ENCODE results near the gene PAOX.
"Not testable (repeated sequence)": the region's sequence is repeated elsewhere in the genome, so short reads cannot be mapped to it uniquely, and the experiment has no call there.

PAOX gene

DNA sequence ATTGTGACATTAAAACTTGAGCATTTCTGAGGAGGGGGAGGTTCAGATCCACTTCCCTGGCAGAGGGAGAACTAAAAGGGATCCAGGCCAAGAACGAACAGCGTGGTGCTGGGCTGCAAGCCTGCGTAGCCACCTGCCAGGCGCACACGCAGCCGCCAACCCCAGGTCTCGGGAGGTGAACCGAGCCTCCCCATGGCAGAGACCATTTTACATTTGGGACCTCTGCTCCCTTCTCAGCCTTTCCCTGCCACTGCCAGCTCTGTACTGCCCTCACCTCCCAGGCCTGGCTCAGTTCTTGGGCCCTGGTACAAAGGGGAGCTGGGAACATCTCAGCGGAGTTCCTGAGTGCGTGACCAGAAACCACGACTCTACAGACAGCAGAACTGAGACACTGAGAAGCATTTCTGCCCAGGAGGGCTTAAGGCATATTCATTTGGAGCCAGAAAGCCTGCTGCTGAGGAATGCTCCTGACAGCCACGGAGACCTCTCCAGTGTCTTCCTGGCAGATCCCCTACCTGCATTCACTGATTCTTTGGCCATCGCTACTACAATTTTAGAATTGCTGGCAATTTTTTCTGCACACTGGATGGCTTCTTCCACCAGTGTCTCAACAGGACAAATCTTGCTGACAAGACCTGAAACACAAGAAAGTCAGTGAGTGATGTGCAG lies 13.5 kb upstream of the PAOX start:
- DNase-seq (ENCODE audit: low read depth), result no peak

DNA sequence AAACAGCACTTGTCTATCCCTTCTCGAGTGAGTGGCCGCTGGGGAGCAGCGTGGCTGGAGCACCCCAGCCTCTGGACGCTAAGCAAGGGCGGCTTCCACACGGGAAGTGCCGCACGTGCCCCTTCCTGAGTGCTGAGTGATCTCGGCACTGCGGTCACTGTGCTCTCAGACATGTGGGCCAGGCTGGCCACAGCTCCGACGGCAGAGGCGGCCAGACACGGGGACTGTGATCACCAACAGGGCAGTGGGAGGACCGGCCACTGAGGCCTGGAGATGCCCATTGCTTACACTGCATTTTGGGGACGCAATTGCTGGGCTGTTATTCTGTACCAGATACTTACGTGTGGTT lies 13.0 kb upstream of the PAOX start:
- DNase-seq (ENCODE audit: low read depth), result no peak

DNA sequence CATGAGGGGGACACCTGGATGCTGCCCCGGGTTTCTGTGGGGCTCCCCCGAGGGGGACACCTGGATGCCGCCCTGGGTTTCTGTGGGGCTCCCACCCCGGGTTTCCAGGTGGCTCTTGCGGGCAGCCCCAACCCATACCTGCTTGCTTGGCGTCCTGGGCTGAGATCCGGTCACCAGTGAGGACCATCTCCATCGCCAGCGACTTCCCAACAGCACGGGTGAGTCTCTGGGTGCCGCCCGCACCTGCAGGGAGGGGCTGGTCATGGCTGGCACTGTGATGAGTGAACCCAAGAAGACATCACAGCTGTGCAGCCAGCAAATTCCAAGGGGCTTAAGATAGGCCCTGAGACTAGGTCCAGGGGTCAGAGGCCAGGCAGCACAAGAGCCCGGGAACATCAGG lies 12.3 kb upstream of the PAOX start:
- DNase-seq (ENCODE audit: low read depth), result no peak

DNA sequence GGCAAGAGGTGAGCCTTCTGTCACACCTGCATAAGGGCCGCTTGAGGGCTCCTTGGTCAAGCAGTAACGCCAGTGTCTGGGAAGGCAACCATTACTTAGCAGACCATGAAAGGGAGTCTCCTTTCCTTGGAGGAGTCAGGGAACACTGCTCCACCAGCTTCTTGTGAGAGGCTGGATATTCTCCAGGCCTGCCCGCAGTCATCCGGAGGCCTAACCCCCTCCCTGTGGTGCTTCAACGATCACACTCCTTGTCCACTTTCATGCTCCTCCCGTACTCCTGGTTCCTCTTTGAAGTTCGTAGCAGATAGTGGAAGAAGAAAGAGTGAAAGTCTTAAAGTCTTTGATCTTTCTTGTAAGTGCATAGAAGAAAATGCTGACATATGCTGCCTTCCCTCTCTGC lies 11.6 kb upstream of the PAOX start:
- DNase-seq (ENCODE audit: low read depth), result not testable (repeated sequence)

DNA sequence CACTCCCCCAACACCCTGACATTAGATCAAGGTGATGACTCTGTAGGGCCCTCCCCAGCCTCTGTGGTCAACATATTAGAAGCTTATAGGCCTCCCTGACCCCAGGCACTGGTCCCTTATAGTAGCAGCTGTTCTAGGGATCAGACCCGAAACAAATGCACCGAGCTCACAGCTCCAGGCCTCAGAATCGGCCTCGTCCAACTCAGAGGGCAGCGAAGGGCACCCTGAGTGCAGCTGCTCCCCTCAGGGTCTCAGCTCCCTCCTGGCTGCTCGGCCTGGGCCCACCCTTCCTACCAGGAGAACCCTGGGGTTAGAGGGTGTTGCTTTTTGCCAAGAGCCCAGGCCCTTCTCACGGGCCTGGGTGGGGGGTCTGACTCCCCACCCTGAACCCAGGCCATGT lies 10.9 kb upstream of the PAOX start:
- DNase-seq (ENCODE audit: low read depth), result no peak

DNA sequence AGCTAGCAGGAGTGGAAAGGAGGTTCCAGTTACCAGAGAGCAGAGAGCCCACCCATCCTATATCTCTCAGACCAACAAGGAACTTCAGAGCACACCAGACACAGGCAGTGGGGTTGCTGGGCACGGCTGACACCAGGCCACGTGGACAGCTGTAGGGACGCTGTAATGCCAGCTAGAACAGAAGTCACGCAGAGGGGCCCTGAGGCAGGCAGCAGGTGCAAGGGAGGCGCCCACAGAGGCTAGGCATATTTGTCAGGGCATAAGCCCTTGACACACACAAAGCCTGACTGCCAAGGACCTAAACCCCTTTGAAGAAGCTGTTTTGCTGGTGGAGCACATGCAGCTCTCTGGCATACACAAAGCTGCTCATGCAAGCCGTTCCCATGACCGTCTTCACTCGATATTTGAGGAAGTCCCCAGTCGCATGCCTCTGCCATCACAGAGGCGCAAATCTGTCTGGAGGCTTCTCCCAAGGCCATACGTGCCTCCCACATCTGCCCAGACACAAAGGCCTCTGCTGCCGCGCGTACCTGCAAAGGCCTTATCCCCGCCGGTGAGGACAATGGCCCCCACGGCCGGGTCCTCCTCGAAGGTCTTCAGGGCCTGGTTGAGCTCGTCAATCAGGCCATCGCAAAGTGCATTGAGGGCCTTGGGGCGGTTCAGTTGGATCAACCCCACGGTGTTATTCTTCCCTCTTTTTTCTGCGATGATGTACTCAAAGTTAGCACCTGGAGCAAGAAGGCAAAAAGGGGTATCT lies 8.9 kb upstream of the PAOX start:
- no peak for DNase-seq (ENCODE audit: low read depth)

DNA sequence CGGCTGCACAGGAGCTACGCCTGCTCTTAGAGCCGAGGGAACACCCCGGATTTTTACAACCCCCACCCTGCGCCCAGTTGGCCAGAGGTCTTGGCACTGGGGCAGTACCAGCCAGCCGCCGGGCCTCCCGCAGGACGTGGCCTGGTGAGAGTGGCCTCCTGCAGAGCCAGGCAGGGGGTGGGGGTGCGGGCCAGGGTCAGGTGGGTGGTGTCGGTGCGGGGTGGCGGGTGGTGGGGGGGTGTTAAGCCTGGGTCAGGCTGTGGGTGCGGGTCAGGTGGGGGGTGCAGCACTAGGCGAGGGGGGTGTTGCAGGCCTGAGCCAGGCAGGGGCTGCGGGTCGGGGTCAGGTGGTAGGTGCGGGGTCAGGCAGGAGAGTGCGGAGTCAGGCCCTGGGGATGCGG lies 6.6 kb upstream of the PAOX start:
- DNase-seq (ENCODE audit: low read depth), result no peak

DNA sequence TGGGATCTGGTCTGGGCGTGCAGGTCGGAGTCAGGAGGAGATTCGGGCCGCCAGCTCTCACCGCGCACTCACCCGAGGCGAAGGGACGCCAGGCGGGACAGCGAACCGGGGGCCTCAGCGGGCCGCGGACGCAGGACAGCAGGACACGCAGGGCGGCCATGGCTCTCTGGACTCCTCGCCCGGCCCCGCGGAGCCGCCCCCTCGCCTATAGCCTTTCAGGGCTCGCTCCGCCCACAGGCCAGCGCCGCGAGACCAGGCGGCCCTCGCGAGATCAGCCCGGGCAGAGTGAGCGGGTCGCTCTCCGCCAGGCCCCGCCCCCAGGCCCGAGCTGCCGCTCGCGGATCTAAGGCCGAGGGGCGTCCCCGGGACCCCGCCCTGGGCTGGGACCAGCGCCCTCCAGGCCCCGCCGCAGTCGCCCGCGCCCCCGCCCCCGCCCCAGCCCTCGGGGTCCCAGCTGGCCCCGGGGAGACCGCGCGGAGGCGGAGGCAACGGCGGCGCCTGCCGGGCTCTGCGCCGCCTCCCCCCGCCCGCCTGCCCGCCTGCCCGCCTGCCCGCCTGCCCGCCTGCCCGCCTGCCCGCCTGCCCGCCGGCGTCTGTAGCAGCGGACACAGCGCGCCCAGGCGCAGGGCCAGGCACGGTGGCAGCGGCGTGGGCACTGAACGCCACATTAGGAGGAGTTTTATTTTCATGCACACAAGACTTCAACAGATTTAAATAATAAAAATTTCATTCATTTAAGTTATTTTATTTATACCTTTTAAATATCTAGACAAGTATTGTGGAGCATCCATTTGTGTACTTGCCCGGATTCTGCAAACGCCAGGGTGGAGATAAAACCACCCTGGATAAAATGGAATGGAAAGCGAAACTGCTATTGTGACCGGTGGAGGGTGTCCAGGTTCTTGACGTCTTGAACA lies 5.6 kb upstream of the PAOX start, which contains the start of gene ECHS1:
ECHS1 (minus strand) TSS at position 181 of the 917 bp plus-strand sequence; CDS start at position 160, 21 bp downstream.
- DNase-seq (ENCODE audit: low read depth), result peak; percentile 84

DNA sequence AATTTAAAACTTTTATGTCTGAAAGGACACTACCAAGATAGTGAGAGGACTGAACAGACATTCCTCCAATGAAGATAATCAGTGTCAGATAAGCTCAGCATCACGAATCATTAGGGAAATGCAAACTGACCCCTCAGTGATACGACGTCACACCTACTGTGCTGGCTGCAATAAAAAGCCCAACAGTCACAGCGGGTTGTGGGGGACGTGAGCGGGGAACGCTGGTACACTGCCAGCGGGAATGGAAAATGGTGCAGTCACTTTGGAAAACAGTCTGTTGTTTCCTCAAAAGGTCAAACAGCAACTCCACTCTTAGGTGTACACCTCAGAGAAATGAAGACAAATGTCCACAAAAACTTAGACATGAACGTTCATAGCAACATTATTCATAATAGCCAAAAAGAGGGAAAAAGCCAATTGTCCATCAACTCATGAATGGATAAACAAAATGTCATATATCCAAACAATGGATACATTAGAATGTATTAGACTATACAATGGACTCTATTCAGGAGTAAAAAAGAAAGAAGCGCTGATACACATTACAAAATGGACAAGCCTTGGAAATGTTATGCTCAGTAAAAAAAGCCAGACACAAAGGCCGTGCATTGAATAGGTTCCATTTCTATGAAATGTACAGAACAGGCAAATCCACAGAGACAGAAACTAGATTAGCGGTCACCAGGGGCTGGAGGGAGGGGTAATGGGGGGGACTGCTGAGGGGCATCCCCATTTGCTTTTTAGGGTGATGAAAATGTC lies 3.5 kb upstream of the PAOX start:
- DNase-seq (ENCODE audit: low read depth), result no peak

DNA sequence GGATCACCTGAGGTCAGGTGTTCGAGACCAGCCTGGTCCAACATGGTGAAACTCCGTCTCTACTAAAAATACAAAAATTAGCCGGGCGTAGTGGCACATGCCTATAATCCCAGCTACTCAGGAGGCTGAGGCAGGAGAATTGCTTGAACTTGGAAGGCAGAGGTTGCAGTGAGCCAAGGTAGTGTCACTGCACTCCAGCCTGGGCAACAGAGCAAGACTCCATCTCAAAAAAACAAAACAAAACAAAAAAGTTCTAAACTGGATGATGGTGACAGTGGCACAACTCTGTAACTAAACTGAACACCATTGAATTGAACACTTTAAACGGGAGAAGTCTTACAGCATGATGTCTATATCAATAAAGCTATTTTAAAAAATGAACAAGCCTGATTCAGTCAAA lies 2.9 kb upstream of the PAOX start:
- not testable (repeated sequence) for DNase-seq (ENCODE audit: low read depth)

DNA sequence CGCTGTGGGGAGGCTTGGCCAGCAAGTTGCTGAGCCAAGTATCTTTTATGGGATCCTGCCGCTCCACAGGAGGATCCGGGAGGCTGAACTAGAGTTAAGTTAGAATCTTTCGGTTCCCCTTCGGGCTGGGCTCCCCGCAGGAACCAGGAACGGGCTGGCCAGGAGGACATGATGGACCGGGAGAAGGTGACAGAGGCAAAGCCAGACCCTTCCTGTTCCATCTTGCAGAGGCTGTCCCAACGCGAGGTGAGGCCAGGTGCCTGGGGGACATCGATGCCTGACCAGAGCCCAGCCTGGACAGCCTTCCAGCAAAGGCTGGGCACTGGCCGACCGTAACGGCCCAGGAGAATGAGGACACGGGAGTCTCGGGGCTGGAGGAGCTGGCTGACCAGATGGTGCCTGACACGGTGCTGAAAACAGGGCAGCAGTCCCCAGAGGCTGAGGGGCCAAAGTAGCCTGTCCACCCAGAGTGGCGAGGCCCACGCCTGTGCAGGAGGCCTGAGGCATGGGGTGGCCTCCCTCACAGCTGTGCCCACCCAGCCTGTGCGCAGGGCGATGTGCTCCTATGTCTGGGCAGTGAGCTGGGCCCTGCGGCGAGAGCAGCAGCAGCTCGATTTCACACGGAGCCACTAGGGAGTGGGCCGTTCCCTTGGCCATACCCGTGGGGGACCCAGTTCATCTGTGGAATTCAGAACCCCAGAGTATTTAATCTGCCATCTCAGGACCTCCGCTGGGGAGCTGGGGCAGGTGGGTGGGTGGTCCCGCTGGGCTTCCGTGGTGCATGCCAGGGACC lies 1.8 kb upstream of the PAOX start:
- DNase-seq (ENCODE audit: low read depth), result no peak

DNA sequence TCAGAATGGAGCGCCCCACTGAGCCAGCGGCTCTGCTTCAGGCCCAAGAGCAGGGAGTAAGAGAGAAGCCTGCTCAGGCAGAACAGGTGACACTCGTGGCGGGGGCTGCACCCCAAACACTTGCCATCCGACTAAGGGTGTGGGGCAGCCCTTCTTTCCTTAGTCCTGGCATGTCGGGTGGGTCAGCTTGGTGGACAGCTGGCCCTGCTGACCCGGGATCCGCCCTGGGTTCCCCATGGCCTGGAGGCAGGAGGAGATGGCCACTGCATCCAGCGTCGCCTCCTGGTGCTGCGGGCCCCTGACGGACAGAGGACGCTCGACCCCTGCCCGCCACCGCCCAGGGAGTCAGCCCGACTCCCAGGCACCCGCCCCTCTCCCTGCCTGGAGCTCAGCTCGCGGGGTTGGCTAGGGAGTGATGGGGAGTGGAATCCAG lies 1.2 kb upstream of the PAOX start:
- no peak for DNase-seq (ENCODE audit: low read depth)

DNA sequence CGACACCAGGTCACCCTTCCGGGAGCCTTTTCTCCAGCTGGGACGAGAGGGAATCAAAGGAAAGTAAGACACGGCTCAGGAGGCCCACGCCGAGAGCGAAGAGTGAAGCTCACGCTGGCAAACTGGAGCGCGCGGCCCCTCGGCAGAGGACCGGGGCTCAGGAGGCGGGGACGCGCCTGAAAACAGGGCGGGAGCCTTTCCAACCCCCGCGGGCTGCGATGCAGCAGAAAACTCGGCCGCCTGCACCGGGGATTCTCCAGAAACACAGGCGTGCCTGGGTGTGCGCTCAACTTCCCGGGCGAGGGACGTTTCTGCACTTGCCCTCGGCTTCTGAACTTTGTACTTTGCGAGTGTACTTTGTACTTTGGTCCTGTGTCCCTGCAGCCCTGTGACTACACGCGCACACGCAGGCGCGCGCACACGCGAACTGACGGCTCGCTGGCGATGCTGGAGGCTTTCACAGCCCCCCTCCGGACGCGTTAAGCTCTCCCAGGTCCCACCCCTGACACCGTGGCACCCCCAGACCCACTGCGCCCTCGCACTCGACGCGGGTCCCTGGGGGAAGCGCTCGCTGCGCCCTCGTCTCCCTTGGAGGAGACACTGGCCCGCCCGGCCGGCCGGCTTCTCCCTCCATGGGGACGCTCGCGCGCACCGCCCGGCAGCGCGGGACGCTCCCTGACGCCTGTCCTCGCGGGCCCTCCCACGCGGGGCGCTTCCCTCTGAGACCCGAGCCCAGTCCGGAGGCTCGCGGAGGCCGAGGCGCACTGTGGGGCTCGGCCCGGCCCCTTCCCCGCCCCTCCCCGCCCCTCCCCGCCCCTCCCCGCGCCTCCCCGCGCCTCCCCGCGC lies 588 bp upstream of the PAOX start:
- peak; percentile 20 for DNase-seq (ENCODE audit: low read depth)

DNA sequence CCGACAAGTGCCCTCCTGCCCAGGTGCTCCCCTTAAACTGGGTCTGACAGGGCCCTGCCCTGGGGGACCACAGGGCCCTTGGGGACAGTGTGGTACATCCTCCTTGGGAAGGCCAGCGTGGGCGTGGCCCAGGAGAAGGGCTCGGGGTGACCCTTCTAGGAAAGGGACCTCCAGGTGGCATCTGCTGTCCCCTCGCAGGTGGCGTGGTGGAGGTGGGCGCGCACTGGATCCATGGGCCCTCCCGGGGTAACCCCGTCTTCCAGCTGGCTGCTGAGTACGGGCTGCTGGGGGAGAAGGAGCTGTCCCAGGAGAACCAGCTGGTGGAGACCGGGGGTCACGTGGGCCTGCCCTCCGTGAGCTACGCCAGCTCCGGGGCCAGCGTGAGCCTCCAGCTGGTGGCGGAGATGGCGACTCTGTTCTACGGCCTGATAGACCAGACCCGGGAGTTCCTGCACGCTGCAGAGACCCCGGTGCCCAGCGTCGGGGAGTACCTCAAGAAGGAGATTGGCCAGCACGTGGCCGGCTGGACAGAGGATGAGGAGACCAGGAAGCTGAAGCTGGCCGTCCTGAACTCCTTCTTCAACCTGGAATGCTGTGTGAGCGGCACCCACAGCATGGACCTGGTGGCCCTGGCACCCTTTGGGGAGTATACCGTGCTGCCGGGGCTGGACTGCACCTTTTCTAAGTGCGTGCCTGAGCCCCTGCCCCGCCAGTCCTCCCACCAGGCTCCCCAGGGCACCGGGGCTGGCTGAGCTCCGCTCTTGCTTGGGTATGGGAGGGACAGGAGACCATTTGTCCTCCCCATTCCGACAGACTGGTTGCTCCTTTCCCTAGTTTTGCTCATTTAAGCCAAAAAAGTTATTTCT lies 972 bp downstream of the PAOX start:
- no peak for DNase-seq (ENCODE audit: low read depth)

DNA sequence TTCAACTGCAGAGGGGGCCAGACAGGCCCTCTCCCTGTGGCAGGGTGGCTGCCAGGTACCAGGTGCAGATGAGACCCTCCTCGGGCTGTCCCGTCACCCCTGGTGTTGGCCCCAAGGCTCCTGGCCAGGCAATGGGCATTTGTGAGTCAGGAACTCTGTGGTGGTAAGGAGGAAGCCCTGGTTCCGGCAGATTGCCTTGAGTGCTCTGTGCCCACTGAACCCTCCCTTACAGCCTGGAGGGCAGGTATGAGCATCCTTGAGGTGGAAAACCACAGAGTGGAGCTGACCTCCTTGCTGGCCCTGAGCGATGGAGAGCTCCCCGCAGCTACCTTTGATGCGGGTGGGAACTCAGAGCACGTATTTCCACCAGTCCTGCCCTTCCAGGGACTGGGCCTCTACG lies 2.0 kb downstream of the PAOX start:
- DNase-seq (ENCODE audit: low read depth), result no peak

DNA sequence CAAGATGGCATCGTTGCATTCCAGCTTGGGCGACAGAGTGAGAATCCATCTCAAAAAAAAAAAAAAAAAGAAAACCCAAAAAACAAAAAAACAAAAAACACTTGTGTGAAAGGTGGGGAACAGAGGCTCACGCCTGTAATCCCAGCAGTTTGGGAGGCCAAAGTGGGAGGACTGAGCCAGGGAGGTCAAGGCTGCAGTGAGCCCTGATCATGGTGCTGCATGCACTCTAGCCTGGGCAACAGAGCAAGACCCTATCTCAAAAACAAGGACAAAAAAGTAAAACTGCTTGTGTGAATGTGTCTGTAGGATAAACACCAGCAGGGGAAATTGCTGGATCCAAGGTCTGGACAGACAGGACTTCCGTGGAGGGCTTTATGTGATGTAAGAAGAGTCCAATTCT lies 4.5 kb downstream of the PAOX start:
- no peak for DNase-seq (ENCODE audit: low read depth)

DNA sequence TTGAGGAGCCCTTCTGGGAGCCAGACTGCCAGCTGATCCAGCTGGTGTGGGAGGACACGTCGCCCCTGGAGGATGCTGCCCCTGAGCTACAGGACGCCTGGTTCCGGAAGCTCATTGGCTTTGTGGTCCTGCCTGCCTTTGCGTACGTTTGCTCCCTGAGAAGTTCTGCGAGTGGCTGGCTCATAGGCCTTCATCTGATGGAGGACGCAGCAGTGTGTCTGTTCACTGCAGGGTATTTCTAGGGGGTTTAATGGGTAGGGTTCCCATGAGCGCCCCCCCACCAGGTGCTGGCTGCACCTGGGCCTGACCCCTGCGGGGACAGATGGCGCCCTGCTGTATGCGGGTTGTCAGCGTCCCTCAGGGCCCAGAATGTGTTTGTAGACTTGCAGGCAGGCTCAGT lies 5.0 kb downstream of the PAOX start:
- DNase-seq (ENCODE audit: low read depth), result no peak

DNA sequence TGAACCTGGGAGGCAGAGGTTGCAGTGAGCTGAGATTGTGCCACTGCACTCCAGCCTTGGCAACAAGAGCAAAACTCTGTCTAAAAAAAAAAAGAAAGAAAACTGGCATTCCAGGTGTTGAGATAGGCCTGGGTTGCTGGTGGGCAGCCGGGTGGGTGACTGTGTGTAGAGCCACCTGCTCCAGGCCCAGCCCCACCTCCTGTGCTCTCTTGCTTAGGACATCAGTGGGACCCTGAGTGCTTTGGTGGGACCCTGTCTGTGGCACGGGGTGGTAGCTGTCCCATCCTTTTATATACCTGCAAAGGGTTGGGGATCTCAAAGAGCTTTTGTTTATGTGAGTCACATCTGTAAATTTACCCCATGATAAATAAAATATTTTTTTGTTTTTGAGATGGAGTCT lies 6.2 kb downstream of the PAOX start:
- no peak for DNase-seq (ENCODE audit: low read depth)

DNA sequence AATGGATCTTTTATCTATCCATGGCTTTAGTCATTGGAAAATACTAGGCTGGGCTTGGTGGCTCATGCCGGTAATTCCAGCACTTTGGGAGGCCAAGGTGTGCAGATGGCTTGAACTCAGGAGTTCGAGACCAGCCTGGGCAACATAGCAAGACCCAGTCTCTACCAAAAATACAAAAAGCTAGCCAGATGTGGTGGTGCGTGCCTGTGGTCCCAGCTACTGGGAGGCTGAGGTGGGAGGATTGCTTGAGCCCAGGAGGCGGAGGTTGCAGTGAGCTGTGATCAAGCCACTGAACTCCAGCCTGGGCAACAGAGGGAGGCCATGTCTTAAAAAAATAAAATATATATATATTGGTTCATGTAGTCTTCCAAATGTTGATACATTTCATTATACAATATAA lies 7.9 kb downstream of the PAOX start:
- DNase-seq (ENCODE audit: low read depth), result not testable (repeated sequence)

Measured in stimulated activated CD8-positive, alpha-beta memory T cell treated with anti-CD3 and anti-CD28 coated beads, Interleukin-15, amount 100 ng/mL, for 1 hour (primary cell).